GM23248 (cell line): ENCODE results near the gene RCAN3. TPM values are rescaled to one million over a fixed set of nuclear protein-coding genes. Genes with fewer than 3 reads are reported as not detected.
"Not testable (repeated sequence)": the region's sequence is repeated elsewhere in the genome, so short reads cannot be mapped to it uniquely, and the experiment has no call there.

ENCODE experiments used
- DNase-seq: peaks from one replicate; pipeline ENCODE4 v3.0.0-alpha.2; 2015
- H2AFZ ChIP-seq: fragments of 200-600 bp; sonication (generic); 2 replicates; pipeline ENCODE4 v1.6.1; 2016; ENCODE audit warnings: antibody characterized with exemption
- H3F3A ChIP-seq: fragments of 200-600 bp; sonication (generic); 2 replicates; pipeline ENCODE4 v1.6.1; 2016; ENCODE audit warnings: mild to moderate bottlenecking, antibody characterized with exemption, mixed run types; ENCODE audit not compliant: insufficient read depth
- H3K27ac ChIP-seq: fragments of 200-600 bp; sonication (generic); 2 replicates; pipeline ENCODE4 v1.5.1; 2016; ENCODE audit warnings: mild to moderate bottlenecking
- H3K27me3 ChIP-seq: fragments of 200-600 bp; sonication (generic); replicated peaks from 2 replicates; pipeline ENCODE4 v1.6.1; 2016; ENCODE audit warnings: mild to moderate bottlenecking; ENCODE audit not compliant: insufficient read depth
- H3K36me3 ChIP-seq: fragments of 200-600 bp; sonication (generic); 2 replicates; pipeline ENCODE4 v1.6.1; 2016; ENCODE audit warnings: low read depth, mild to moderate bottlenecking
- H3K4me1 ChIP-seq: fragments of 200-600 bp; sonication (generic); 2 replicates; pipeline ENCODE4 v1.6.1; 2016; ENCODE audit warnings: mild to moderate bottlenecking; ENCODE audit not compliant: insufficient read depth
- H3K4me2 ChIP-seq: fragments of 200-600 bp; sonication (generic); one replicate; pipeline ENCODE4 v1.6.1; 2016; ENCODE audit warnings: mild to moderate bottlenecking; ENCODE audit not compliant: unreplicated experiment
- H3K4me3 ChIP-seq: fragments of 200-600 bp; sonication (generic); 2 replicates; pipeline ENCODE4 v1.5.1; 2016; ENCODE audit warnings: mild to moderate bottlenecking
- H3K79me2 ChIP-seq: fragments of 200-600 bp; sonication (generic); 2 replicates; pipeline ENCODE4 v1.6.1; 2016; ENCODE audit warnings: mild to moderate bottlenecking; ENCODE audit not compliant: insufficient read depth
- H3K9ac ChIP-seq: fragments of 200-600 bp; sonication (generic); 2 replicates; pipeline ENCODE4 v1.6.1; 2016; ENCODE audit warnings: mild to moderate bottlenecking
- H3K9me2 ChIP-seq: fragments of 200-600 bp; sonication (generic); 2 replicates; pipeline ENCODE4 v1.6.1; 2016; ENCODE audit warnings: mixed run types, mild to moderate bottlenecking, moderate library complexity; ENCODE audit not compliant: insufficient read depth
- H3K9me3 ChIP-seq: fragments of 200-600 bp; sonication (generic); one replicate; pipeline ENCODE4 v1.6.1; 2017; ENCODE audit warnings: low read depth
- H4K20me1 ChIP-seq: fragments of 200-600 bp; sonication (generic); 2 replicates; pipeline ENCODE4 v1.6.0; 2016; ENCODE audit not compliant: insufficient read depth
- EZH2 ChIP-seq: fragments of 200-600 bp; sonication (generic); IDR thresholded peaks from 2 replicates; pipeline ENCODE4 v1.6.1; 2018; ENCODE audit warnings: antibody characterized with exemption, mild to moderate bottlenecking; ENCODE audit not compliant: insufficient read depth, poor library complexity, severe bottlenecking
- EZH2phosphoT487 ChIP-seq: fragments of 200-600 bp; sonication (generic); IDR thresholded peaks from 2 replicates; pipeline ENCODE4 v1.6.1; 2018; ENCODE audit warnings: antibody characterized with exemption, moderate library complexity, mild to moderate bottlenecking, low read depth; ENCODE audit not compliant: insufficient read depth
- WGBS, 2 experiments: methylation state at CpG; one replicate each; pipeline ENCODE4 v1.1.6; 2015 to 2017; ENCODE audit warnings: low lambda C conversion rate in 2 of 2, low coverage in 1 of 2; ENCODE audit errors: missing lambda C conversion rate in 2 of 2; 5-methylcytosine and 5-hydroxymethylcytosine counted together
- in situ Hi-C: fragments of 300-500 bp; cut with MboI; formaldehyde crosslinking; loops from 2 replicates; pipeline ENCODE4 v1.15.0; 2020
- polyA plus RNA-seq: library from polyadenylated mRNA; unstranded; fragments of >200 nt; fragmentation: Nextera tagmentation; extraction: Ambion mirVana; gene quantifications from 2 replicates; pipeline ENCODE4 v1.2.1, GENCODE V29; 2016
- total RNA-seq: library from RNA; depleted of rRNA; stranded (reverse); fragments of >200 nt; shearing (Covaris generic); gene quantifications from 2 replicates; pipeline ENCODE4 v1.2.3, GENCODE V29; 2014

Gene RCAN3
- total and polyA plus RNA-seq, 2 experiments from 2014 or later, result 7.9 to 10.8 TPM

GRCh38 chr1:24547195-24547594 is 44.6 kb downstream of the RCAN3 start:
- Histone ChIP-seq H2AFZ (no peak overlapping the region), H3F3A (no peaks in the 10 kb centered on the region), H3K9me2 (no peaks in the 10 kb centered on the region), H3K36me3 (no peaks in the 10 kb centered on the region), H3K4me1 (0 out of 2 replicates have a peak, but pooled peaks cover 5% of the 10 kb centered on the region), H3K4me2 (no peak overlapping the region), H3K9ac (no peak overlapping the region), H3K27me3 (peaks cover 19% of the 10 kb centered on the region), H3K4me3 (no peak overlapping the region), H4K20me1 (no peaks in the 10 kb centered on the region), H3K79me2 (no peaks in the 10 kb centered on the region), H3K27ac (no peak overlapping the region), H3K9me3 (no peaks in the 10 kb centered on the region)
- 57 to 71% methylated on average over 5 of the region's 5 CpGs for WGBS, 2 experiments
- TF ChIP-seq EZH2, result no peak
- in situ Hi-C loops, result no loop called here
- DNase-seq, result no peak

GRCh38 chr1:24548070-24548469 is 45.4 kb downstream of the RCAN3 start:
- WGBS, 2 experiments, result 62 to 74% methylated on average over 3 of the region's 3 CpGs
- Histone ChIP-seq H3K9me3 (no peaks in the 10 kb centered on the region), H3K9ac (no peak overlapping the region), H3K4me2 (no peak overlapping the region), H3K27me3 (peaks cover 19% of the 10 kb centered on the region), H3K9me2 (no peaks in the 10 kb centered on the region), H4K20me1 (no peaks in the 10 kb centered on the region), H3K79me2 (no peaks in the 10 kb centered on the region), H2AFZ (no peak overlapping the region), H3K4me1 (0 out of 2 replicates have a peak, but pooled peaks cover 5% of the 10 kb centered on the region), H3K4me3 (no peak overlapping the region), H3F3A (no peaks in the 10 kb centered on the region), H3K27ac (no peak overlapping the region), H3K36me3 (no peaks in the 10 kb centered on the region)
- DNase-seq, result no peak
- no peak for TF ChIP-seq EZH2
- no peak for TF ChIP-seq EZH2phosphoT487
- in situ Hi-C loops, result no loop called here

DNA sequence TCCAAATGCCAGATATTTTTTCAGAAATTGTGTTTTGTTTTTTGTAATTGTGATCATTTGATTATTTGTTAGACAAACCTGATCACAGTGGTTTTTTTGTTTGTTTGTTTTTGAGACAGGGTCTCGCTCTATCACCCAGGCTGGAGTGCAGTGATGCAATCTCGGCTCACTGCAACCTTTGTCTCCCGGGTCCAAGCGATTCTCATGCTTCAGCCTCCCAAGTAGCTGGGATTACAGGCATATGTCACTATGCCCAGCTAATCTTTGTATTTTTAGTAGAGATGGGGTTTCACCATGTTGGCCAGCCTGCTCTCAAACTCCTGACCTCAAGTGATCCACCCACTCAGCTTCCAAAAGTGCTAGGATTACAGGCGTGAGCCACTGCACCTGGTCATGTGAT is 46.6 kb downstream of the RCAN3 start:
- H3K4me3 ChIP-seq, H4K20me1 ChIP-seq, H2AFZ ChIP-seq, DNase-seq, H3K4me1 ChIP-seq, H3K4me2 ChIP-seq, in situ Hi-C loops, H3K9me2 ChIP-seq, H3K79me2 ChIP-seq, H3K27ac ChIP-seq, H3K9me3 ChIP-seq, H3K9ac ChIP-seq, H3K36me3 ChIP-seq, H3F3A ChIP-seq: not testable (repeated sequence)
- peaks cover 20% of the 10 kb centered on the region for H3K27me3 ChIP-seq
- WGBS, 2 experiments, result 58 to 66% methylated on average over 5 of the region's 5 CpGs

DNA sequence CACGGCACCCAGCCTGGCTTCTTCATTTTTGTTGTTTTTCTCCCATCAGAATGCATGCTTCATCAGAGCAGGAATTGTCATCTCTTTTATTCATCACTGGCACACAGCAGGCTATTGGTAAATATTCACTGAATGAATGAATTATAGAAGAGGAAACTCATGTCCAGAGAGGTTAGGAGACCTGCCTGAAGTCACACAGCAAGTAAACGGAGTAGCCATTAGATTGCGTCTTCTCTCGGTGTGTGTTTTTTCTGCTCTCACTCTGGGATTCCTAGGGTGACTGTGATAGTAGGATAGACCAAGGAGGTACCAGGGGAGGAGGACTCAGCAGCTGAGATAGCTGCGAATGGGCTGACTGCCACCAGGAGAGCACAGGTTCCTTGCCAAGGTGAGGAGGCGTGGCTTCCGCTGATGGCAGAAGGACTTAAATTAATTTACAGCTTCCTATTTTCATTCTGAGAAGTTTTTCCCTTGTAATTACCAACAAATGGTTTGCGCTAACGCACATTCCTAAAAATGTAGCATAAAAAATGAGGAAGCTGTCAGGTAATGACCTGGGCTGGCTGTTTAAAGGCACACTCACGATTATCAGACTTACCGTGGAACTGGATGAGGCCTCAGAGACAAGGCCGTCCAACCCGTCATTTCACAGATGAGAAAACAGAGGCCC is 48.8 kb downstream of the RCAN3 start:
- no peak for TF ChIP-seq EZH2
- TF ChIP-seq EZH2phosphoT487, result no peak
- no peaks in the 10 kb centered on the region for H3K9me2 ChIP-seq
- no peaks in the 10 kb centered on the region for H3K36me3 ChIP-seq
- H3K79me2 ChIP-seq, result no peaks in the 10 kb centered on the region
- H3K4me1 ChIP-seq, result no peaks in the 10 kb centered on the region
- H2AFZ ChIP-seq, result no peak overlapping the region
- no peak overlapping the region for H3K4me2 ChIP-seq
- in situ Hi-C loops, result no loop called here
- H3K4me3 ChIP-seq, result no peak overlapping the region
- no peak for DNase-seq
- no peak overlapping the region for H3K27ac ChIP-seq
- WGBS, 2 experiments, result 72 to 74% methylated on average over 13 of the region's 13 CpGs
- no peaks in the 10 kb centered on the region for H4K20me1 ChIP-seq
- H3K27me3 ChIP-seq, result peaks cover 41% of the 10 kb centered on the region
- H3K9ac ChIP-seq, result no peak overlapping the region
- H3F3A ChIP-seq, result no peaks in the 10 kb centered on the region
- no peaks in the 10 kb centered on the region for H3K9me3 ChIP-seq
